ENCODE measurements around the gene NF1. TPM values are rescaled to one million over a fixed set of nuclear protein-coding genes. Genes with fewer than 3 reads are reported as not detected.
A peak's percentile ranks its signal among the peaks of the same experiment; 100 is the strongest.

The NF1 gene
- polyA plus RNA-seq, 1 of the 3 experiments (the other 2 are of a cell fraction) = 19.6 TPM

GRCh38 chr17:31385428-31386285 is 290.9 kb downstream of the NF1 start (continued):
- TF ChIP-seq GABPA (IDR thresholded peaks at IDR 0.05; ENCODE audit: low read depth) (no peak), JUND (IDR thresholded peaks at IDR 0.05) (no peak), USF1 (IDR thresholded peaks at IDR 0.05; ENCODE audit: borderline replicate concordance, low read depth) (no peak), CTCF (IDR thresholded peaks at IDR 0.05) (no peak), RCOR1 (IDR thresholded peaks at IDR 0.05; ENCODE audit: low read length) (no peak), SIN3A (IDR thresholded peaks at IDR 0.05; ENCODE audit: borderline replicate concordance, low read depth, low read length) (no peak), FOXJ3 (CRISPR knock-in tag; IDR thresholded peaks at IDR 0.05) (no peak)

- Histone ChIP-seq H3F3A (replicated peaks; ENCODE audit: insufficient read depth) (peaks cover 13% of the 10 kb centered on the region), H3K27me3 (ENCODE audit: insufficient read depth) (no peaks in the 10 kb centered on the region), H3K36me3 (replicated peaks in 1 of 2; ENCODE audit: control insufficient read depth in 1 of 2, insufficient read depth in 2 of 2, low read length in 1 of 2) (peaks cover 7 to 9% of the 10 kb centered on the region in 2 experiments), H2AFZ (ENCODE audit: low read depth) (no peak overlapping the region), H3K4me3 (ENCODE audit: low read depth in 2 of 2, low read length in 1 of 2) (no peak overlapping the region), H4K20me1 (ENCODE audit: insufficient read depth) (no peaks in the 10 kb centered on the region), H3K4me1 (ENCODE audit: control insufficient read depth in 1 of 2, insufficient read depth in 2 of 2, low read depth in 1 of 2, low read length in 1 of 2) (peaks cover 0 to 13% of the 10 kb centered on the region in 2 experiments; a peak in 1 of 4 replicates), H3K4me2 (no peak overlapping the region), H3K9ac (no peak overlapping the region), H3K27ac (ENCODE audit: low read depth in 2 of 2, low read length in 1 of 2) (no peak overlapping the region), H3K9me3 (no peaks in the 10 kb centered on the region), H3K79me2 (ENCODE audit: insufficient read depth) (no peaks in the 10 kb centered on the region), H3K9me2 (no peaks in the 10 kb centered on the region)
- no peak for DNase-seq
- CTCF ChIA-PET = interaction anchor here (1.2 to 6.7 kb wide), 5 partner anchors 14 to 147 kb away, joined by 3 to 127 read pairs (median 26); no protein-coding TSS in a partner anchor
- TF ChIP-seq CHD2 (IDR thresholded peaks at IDR 0.05; ENCODE audit: low read length, partially characterized antibody) (no peak), NFIC (IDR thresholded peaks at IDR 0.05; ENCODE audit: borderline replicate concordance) (no peak), RFX5 (IDR thresholded peaks at IDR 0.05; ENCODE audit: low read length) (no peak), SMC3 (IDR thresholded peaks at IDR 0.05; ENCODE audit: low read depth, low read length) (no peak), EP300 (IDR thresholded peaks at IDR 0.05; ENCODE audit: borderline replicate concordance in 1 of 2, low read depth in 1 of 2, low read length in 1 of 2) (no peak), ZBTB33 (IDR thresholded peaks at IDR 0.05; ENCODE audit: borderline replicate concordance, low read depth) (no peak), MEF2A (IDR thresholded peaks at IDR 0.05; ENCODE audit: borderline replicate concordance, low read depth) (no peak), USF1 (IDR thresholded peaks at IDR 0.05; ENCODE audit: borderline replicate concordance, low read depth) (no peak), RCOR1 (IDR thresholded peaks at IDR 0.05; ENCODE audit: low read length) (0 out of 2 replicates have a peak, but pooled peaks have one; percentile 13), REST (IDR thresholded peaks at IDR 0.05; ENCODE audit: low read depth, low read length) (no peak), SIN3A (IDR thresholded peaks at IDR 0.05; ENCODE audit: borderline replicate concordance, low read depth, low read length) (no peak), ELF1 (IDR thresholded peaks at IDR 0.05) (no peak), TCF12 (IDR thresholded peaks at IDR 0.05) (peak; percentile 25; the same call in 1 of the 2 replicates)
- 93% methylated on average over 3 of the region's 3 CpGs for WGBS (ENCODE audit: low lambda C conversion rate)
- POLR2A ChIA-PET = no interaction called here
Measured at GRCh38 chr17:31386542-31387075, 291.8 kb downstream of the NF1 start.
